RCC 7860 (cell line): ENCODE results near the gene PCARE.

Experiments used
- DNase-seq: peaks from one replicate; pipeline ENCODE4 v3.0.0-alpha.2; 2015; ENCODE audit warnings: low spot score
- FAIRE-seq: peaks from 2 replicates; lab custom pipeline; 2012; peaks lifted over from hg19 to GRCh38; lab: Jason Lieb, UNC

PCARE gene

DNA sequence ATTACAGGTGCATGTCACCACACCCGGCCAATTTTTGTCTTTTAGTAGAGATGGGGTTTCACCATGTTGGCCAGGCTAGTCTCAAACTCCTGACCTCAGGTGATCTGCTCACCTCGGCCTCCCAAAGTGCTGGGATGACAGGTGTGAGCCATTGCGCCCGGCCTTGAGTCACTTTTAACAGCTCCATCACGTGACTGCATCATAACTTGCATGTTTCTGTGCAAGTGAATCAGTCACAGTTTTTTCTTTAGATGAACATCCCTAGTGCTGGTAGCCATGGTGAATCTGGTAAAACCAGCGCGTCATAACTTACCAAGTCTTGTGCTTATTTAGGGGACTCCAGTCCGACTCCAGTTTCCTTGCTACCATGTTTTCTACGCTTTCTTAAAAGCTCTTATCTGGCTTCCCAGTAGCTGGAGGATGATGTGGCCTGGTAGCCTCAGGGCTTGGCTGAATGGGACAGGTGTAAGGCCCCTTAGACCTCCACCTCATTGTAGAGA lies 33.1 kb downstream of the PCARE start:
- no peak for DNase-seq
- no peak for FAIRE-seq

DNA sequence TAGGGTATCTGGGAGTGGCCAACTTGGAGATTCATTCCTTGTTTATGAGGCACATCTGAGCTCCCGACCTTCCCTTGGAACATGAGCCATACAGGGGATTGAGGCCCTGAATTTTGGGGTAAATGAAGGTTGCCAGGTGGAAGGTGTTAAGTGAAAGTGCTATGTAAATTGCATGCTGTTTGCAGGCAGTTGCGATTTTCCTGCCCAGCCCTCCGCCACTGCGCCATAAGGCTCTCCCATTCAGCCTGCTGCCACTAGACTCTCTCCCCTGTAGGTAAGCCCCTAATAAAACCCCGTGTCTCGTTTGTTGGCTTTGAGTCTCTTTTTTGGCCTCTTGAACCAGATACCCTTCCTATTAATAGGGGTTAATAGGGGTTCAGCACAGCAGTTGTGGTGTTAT lies 33.8 kb downstream of the PCARE start:
- DNase-seq (no peak), FAIRE-seq (no peak)

DNA sequence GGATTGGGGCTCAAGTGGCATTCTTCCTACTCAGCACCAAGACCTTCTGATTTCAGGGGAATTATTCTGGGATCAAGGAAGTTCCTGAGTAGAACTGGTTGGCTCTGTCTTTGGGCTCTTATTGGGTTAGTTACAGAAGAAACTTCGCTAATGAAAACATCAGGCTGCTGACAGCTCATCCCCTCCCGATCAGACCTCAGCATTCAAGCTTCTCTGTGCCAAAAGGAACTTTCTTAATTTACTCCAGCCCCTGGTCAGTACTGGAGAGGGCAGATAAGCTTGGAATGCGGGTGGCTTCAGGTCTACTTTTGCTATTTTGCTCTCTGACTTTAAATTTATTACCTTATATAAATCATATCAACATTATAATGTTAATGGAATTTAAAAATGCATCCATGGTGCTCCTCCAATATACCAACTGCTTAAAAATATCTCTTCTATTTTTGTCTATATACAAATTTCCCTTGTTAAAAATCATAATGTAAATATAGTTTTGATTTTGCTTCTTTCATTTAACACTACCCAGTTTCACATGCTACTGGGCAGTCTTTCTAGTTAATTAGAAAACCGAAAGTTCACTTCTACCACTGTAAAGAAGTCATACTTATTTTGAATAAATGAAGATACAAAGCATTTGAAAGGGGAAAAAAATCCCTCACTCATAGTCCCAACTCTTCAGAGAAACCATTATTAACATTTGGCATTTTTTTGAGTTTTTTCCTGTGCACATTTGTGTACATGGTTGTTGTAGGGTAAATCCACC lies 34.4 kb downstream of the PCARE start:
- DNase-seq (no peak), FAIRE-seq (no peak)

DNA sequence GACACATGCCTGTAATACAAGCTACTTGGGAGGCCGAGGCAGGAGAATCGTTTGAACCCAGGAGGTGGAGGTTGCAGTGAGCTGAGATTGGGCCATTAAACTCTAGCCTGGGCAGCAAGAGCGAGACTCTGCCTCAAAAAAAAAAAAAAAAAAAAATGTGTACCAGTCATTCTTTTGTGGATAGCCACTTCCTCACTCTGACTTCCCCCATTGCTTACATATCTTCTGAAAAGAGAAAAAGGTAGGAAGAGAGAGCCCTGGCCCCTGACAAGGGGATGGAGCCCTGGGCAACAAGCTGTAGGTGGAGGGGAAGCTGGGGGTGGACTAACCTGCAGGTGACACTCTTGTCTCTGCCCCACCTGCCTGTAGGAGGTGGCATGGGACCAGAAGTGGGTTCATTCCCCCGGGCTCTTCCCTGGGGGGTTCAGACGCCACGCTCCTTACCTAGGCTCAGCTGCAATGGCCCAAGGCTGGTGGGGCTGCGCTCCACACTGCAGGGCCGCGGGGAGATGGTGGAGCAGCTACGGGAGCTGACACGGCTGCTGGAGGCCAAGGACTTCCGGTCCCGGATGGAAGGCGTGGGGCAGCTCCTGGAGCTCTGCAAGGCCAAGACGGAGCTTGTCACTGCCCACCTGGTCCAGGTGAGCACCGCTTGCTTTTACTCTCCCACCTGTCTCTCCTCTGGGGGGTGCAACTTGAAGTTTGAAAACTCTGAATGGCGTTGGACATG lies 39.1 kb downstream of the PCARE start:
- no peak for DNase-seq
- no peak for FAIRE-seq

DNA sequence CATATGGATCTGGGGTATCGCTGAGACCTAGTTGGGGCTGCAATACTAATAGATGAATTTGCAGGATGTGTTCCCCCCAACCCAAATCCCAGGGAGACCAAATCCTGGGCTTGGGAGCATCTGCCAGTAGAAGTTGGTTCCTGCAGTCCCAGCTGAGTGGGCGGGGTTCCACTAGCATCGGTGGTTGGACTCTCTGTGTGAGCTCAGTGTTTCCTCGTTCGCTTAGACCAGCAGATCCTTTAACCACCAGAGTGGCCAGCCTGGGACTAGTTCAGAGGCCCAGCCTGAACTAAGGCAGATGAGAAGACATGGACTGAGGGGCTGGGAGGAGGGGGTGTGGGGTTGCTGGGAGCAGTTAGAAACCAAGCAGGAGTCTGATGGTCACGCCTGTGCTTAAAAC lies 40.7 kb downstream of the PCARE start:
- DNase-seq (no peak), FAIRE-seq (no peak)

DNA sequence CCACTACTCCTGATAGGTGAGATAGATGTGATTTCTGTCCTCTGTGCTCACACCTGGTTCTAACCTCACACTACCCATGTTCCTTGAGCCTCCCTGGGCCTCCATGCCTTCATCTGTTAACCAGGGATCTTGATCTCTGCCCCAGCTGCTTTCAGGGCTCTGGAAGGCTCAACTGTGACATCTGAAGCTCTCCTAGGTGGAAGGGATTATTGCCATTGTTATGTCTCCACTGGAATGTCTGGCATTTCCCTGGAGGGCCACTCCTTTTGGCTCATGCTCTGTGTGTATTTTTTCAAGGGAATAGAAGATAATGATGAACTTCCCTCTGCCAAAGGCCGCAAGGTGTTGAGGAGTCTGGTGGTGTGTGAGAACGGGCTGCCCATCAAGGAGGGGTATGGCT lies 41.2 kb downstream of the PCARE start:
- FAIRE-seq (no peak), DNase-seq (no peak)

DNA sequence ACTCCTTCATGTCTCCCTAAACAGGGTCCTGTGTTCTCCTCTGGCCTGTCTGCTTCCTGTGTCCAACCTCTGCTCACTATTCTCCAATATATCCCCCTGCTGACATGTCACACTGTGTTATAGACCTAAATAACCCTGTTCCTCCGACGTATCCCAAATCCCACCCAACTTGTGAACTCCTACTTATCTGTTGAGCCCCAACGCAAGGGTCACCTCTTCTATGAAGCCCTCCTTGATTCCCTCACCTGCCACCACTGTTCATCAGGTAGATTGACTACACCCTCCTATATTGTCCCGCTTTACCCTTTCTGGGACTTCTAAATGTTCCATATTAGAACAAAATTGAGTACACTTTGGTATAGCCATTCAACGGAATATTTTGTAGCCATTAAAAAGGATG lies 42.1 kb downstream of the PCARE start:
- DNase-seq (no peak), FAIRE-seq (no peak)

DNA sequence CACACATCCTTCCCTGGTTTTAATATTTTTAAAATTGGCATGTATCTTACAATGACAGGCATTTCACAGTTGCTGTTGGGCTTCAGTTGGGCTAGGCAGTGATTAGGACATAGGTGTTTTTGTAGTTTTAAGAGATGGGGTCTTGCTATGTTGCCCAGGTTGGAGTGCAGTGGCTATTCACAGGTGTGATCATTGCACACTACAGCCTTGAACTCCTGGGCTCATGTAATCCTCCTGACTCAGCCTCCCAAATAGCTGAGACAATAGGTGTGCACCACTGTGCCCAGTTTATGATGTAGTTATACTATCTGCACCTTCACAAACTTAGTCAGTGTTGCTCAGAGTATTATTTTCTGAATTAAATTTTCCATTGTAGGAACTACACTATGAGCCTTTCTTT lies 43.3 kb downstream of the PCARE start:
- FAIRE-seq (no peak), DNase-seq (no peak)

DNA sequence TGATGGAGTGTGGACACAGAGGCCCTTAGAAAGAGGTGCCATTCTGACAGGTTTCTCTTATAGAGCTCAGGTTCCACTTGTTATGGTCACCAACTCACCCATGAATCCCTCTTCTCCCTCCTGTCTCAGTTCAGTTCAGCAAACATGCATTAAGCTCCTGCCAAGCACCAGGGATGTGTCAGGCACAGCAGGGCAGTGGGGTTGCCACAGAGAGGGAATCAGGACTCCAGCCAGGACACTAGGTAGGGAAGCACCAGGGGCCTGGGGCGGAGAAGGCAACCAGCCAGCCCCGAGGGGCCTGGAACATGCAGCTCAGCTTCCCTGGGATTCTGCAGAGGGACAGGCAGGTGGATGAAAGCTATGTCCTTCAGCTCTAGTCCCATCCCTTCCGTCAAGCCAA lies 48.6 kb downstream of the PCARE start:
- FAIRE-seq (no peak), DNase-seq (no peak)

DNA sequence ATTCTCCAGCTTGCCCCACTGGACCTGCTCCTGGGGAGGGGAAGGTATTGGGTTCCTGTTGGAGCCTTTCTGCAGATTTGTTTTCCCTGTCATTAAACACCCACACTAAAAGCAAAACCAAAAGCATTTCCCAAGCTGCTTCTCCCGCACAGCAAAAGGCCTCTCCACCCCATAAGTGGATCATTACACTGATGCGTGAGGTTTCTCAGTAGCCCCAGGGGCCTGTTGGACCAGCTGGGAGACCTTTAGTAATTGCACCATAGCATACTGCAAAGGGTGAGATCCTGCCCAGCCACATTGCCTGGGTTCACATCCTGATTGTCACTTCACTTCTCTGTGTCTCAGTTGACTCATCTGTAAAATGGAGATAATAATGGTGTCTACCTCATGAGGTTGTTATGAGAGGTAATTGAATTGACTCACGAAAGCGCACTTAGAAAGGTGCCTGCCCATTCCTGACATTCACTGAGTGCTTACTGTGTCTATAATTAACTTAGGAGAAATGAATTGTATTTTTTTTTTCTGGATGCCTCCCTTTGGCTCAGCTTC lies 49.4 kb downstream of the PCARE start:
- DNase-seq: no peak
- no peak for FAIRE-seq

DNA sequence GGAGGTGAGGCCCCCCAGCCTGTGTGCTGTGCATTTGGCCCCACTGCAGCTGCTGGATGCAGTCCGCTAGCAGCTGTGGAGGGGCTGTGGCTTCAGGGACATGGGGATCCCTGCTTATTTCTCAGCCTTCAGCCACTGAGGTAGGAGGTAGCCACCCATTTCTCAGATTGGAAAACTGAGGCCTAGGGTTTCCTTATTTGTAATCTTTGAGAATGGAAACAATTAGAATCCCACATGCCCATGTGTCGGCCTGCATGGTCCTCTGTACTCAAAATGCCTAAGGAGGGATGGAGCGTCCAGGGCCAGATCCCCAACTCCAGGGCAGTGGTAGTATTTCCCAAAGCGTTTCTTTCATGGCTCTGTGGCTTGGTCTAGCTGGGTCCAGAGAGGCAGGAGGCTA lies 51.1 kb downstream of the PCARE start:
- no peak for FAIRE-seq
- DNase-seq: no peak

DNA sequence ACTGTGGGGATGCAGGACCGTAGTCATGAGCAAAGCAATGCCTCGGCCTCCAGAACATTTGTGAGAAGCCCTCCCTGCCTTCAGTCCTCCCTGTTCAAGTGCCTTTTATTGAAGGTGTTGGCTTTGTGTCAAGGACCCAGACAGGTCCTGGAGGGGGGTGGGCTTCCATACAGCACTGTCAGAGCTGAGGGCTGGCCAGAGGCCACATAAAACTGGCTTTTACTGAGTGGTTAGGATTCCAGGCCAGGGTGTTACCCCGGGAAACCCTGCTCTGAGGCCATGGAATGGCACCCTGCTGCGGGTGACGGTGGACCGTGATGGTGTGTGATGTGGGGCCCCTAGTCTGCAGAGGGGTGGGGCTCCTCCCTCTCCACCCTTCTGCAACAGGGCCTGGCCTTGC lies 51.6 kb downstream of the PCARE start:
- no peak for FAIRE-seq
- no peak for DNase-seq

DNA sequence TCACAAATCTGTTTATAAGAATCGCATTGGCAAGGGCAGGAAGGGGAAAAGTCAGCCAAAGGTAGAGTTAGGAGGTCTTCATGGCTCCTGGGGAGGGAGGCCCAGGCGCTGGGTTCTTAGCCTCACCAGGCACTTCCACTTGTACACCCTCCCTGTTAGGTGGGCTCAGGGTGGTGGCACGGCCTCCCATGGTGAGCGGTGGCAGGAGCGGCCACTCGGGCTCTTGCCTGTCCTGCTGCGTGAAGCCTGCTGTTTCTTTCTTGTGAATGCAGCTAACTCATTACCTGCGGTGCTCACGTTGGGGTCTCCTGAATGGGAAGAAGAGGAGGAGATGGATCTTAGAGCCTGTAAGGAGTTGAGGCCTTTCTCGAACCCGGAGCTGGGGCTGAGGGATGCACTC lies 52.4 kb downstream of the PCARE start:
- FAIRE-seq: no peak

DNA sequence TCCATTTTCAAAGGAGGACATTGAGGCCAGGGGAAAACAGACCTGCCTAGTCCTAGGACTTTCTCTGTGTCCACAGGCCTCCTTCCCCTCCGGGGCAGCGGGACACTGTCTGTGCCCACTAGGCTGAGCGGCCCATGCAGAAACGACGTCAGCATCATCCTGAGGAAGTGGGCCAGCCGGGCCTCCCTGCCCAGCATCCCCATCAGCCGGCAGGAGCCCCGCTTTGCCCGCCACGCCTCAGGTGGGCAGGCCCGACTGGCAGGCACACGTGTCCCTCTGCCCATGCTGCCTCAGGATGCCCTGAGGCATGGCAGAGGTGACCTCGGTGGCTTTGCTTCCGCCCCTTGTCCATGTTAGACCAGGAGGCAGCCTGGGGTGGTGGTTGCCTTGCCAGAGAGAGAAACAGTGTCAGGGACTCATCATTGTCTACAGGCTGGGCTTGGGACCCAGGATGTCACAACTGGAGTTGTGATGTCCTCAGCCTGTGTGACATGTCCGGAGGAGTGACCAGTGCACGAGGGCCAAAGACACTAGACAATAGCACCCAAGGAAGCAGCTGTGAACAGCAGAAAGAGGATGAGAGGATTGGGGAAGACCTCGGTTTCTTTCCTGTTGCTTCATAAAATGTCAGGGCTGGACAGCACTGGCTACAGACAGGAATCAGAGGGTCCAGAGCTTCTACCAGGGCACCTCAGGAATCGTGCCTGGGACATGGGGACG lies 56.4 kb downstream of the PCARE start:
- no peak for DNase-seq
- no peak for FAIRE-seq

More for the DNA sequence above, 52.4 kb downstream of the PCARE start:
- DNase-seq: no peak

DNA sequence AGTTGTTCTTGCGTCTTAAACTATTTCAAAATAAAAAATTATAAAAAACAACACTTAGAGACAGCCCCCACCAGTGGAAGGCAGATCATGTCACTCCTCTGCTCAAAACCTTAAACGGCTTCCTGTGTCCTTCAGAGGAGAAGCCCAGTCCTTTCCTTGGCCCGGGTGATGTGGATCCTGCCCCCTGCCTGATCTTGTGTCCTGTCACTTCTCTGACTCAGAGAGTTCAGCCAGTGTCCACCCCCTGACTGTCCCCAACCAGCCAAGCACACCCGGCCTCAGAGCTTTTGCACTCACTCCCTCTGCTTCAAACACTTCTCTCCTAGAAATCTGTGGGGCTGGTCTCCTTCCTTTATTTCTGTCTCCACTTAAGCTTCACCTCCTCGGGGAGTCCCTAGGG lies 57.8 kb downstream of the PCARE start:
- FAIRE-seq: no peak
- DNase-seq: no peak

DNA sequence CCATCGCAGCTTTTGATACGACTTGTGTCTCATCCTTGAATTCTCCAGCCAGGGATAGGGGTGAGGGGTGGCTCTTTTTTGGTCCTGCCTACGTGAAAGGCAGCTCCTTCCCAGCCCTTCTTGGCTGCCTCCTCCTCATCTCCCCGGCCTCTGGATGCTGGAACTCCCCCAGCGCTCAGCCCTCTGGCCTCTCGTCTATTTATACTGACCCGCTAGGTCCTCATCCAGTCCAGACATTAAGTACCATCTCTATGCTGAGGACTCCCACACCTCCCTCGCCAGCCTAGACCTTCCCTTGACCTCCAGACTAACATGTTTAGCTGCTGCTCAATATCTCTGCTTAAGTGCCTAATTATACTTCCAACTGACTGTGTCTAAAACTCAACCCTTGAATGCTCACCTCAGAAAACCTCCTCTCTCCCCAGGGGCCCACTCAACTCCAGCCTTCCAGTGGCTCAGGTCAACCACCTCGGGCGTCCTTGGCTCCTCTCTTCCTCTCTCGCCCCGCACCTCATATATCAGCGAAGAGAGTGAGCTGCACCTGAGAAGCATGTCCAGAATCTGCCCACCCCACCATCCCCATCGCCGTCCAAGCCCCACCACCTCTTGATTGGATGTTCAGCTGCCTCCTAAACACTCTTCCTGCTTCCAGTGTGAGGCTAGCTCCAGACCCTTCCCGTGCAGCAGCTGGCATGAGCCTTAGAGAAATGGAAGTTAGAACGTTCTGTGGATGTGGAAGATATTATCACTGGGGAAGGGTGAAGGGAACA lies 58.4 kb downstream of the PCARE start:
- DNase-seq (no peak), FAIRE-seq (no peak)

DNA sequence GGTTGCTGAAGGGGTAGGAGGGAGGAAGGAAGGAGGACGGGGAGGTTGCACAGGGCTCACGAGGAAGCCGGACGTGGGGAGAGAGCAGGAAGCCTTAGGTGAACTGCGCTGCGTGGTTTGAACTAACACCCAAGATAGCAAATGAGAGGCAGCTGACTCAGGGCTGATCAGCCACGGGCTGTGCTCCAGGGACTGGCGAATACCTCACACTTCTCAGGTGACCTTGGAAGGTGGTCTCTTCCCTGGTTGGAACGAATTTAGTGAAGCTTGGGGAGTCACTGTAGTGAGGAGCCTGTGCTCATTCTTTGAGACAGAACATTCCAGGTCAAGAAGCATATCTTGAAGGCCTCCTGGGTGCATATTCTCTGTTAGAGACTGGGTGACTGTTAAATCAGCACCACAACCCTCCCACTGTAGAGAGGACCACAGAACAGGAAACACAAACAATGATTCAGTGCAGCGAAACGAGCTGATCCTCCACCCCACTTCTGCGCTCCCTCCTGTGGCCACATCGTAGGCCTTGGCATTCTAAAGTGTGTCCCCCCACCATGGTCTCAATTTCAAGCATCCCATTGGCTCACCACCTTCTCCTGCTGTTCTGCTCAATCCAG lies 59.4 kb downstream of the PCARE start:
- no peak for DNase-seq
- no peak for FAIRE-seq

DNA sequence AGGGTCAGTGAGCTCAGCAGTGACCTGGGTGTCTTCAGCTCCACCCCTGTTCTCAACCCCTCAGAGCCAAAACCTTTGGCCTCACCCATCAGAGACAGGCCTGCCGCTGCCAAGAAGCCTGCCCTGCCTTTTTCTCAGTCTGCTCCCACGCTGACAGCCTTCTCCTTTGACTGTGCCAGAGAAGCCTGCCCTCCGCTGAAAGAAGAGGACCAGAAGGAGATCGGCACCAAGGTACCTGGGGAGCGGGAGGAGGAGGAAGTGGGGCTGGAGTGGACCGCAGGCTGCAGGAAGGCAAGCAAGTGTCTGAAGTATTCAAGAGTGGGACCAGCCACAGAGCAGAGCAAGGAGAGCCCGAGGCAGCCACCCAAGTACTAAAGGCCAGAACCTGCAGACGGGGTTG lies 60.0 kb downstream of the PCARE start:
- DNase-seq (no peak), FAIRE-seq (no peak)

DNA sequence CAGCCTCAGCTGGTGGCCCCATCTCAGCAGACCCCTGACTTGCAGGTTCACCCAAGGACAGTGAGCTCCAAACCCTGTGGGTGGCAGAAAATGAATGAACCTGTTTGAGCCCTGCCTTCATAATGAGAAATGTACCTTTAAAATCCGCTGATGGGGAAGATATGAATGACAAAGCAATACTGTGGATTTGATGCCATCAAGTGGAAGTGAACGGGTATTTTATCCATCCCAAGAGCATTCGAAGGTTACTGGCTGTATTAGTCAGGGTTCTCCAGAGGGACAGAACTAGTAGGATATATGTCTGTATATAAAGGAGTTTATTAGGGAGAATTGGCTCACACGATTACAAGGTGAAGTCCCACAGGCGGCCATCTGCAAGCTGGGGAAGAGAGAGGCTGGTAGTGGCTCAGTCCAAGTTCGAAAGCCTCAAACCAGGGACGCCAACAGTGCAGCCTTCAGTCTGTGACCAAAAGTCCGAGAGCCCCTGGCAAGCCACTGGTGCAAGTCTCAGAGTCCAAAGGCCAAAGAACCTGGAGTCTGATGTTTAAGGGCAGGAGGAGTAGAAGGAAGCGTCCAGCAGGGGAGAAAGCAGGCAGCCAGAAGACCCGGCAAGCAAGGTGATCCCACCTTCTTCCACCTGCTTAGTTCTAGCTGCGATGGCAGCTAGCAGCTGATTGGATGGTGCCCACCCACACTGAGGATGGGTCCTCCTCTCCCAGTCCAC lies 61.1 kb downstream of the PCARE start:
- no peak for FAIRE-seq
- no peak for DNase-seq

DNA sequence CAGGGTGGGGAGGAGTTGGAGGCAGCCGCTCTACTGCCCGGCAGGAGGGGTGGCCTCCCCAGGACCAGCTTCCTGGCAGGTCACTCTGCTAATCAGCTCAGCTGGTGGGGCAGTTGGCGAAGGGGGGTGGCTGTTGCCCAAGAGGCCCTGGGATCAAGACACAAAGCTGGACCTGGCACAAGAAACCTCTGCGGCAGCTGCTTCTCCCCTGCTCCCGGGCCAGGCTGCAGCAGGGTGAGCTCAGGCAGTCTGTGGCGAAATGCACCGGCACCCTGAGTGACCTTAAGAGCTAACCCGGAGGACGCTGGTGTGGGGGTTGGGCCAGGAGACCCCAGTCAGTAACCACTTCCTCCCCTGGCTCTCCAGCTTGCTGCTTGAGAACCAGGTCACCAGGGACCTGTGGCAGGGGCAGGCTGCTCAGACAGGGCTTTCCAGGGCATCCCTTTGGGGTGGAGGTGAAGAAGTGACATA lies 62.1 kb downstream of the PCARE start:
- DNase-seq (no peak), FAIRE-seq (no peak)
